Ovary (tissue), 3 donors: Measurements from ENCODE around the gene CKS1B.

Source experiments
- POLR2A ChIP-seq: fragments of 450-650 bp; IDR thresholded peaks from one replicate; pipeline ENCODE4 v1.6.1; 2017; ENCODE audit warnings: antibody characterized with exemption, mild to moderate bottlenecking, moderate library complexity
- TF ChIP-seq, protein P1 (sequence below), 3 donors: fragments of 450-650 bp in 2 of 3; fragments of 200-600 bp in 1 of 3; IDR thresholded peaks; one replicate each; pipeline versions ENCODE4 v1.5.1 to v1.8.0; 2016 to 2022; ENCODE audit warnings: antibody characterized with exemption in 3 of 3, mild to moderate bottlenecking in 1 of 3
- donor health status: DM: no; HTN: no; CAD: no.

DNA sequence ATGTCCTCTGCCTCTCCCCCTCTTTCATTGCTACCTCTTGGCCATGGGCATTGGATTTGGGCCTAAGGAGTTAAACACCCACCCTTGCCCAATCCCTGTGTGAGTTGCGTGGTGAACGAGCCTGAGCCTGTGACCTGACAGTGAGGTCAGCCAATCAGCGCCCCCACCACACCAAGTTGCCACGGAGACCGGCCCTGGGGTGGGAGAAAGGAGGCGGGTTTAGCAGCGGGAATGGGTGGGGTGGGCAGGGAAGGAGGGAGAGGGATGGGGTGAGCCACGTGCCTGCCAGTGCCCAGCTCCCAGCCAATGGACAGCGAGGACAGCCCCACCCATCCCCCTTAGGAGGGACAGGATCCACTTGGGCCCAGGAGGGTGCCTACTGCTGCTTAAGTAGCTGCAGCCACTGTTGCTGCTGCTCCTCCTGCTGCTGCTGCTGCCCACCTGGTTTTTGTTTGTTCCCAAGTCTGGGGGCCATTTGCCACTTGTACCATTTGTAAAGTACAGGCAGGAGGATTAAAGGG lies 37.6 kb downstream of the CKS1B start:
- TF ChIP-seq, protein P1, sequence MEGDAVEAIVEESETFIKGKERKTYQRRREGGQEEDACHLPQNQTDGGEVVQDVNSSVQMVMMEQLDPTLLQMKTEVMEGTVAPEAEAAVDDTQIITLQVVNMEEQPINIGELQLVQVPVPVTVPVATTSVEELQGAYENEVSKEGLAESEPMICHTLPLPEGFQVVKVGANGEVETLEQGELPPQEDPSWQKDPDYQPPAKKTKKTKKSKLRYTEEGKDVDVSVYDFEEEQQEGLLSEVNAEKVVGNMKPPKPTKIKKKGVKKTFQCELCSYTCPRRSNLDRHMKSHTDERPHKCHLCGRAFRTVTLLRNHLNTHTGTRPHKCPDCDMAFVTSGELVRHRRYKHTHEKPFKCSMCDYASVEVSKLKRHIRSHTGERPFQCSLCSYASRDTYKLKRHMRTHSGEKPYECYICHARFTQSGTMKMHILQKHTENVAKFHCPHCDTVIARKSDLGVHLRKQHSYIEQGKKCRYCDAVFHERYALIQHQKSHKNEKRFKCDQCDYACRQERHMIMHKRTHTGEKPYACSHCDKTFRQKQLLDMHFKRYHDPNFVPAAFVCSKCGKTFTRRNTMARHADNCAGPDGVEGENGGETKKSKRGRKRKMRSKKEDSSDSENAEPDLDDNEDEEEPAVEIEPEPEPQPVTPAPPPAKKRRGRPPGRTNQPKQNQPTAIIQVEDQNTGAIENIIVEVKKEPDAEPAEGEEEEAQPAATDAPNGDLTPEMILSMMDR (IDR thresholded peaks at IDR 0.05), result no peak
- no peak for TF ChIP-seq POLR2A
